OCI-LY1 (cell line): Measurements from ENCODE around the gene TEX14.
A peak's percentile ranks its signal among the peaks of the same experiment; 100 is the strongest.

Source experiments
- H2AFZ ChIP-seq: fragments of 200-600 bp; sonication (generic), shearing (Covaris generic); 2 replicates; pipeline ENCODE4 v1.6.0; 2014; ENCODE audit warnings: antibody characterized with exemption, mild to moderate bottlenecking, low read length
- H3F3A ChIP-seq: fragments of 200-600 bp; sonication (generic), shearing (Covaris generic); 2 replicates; pipeline ENCODE4 v1.6.0; 2014; ENCODE audit warnings: mild to moderate bottlenecking, antibody characterized with exemption, low read length, moderate library complexity; ENCODE audit not compliant: insufficient read depth
- H3K27ac ChIP-seq: fragments of 200-600 bp; sonication (generic); 2 replicates; pipeline ENCODE4 v1.5.1; 2014; ENCODE audit warnings: low read length, mixed run types, mild to moderate bottlenecking, low read depth; ENCODE audit not compliant: poor library complexity, severe bottlenecking
- H3K27me3 ChIP-seq: fragments of 200-600 bp; sonication (generic); 2 replicates; pipeline ENCODE4 v1.6.0; 2014; ENCODE audit warnings: antibody characterized with exemption, mild to moderate bottlenecking, low read length, moderate library complexity; ENCODE audit not compliant: insufficient read depth
- H3K36me3 ChIP-seq: fragments of 200-600 bp; sonication (generic); 2 replicates; pipeline ENCODE4 v1.6.1; 2014; ENCODE audit warnings: mild to moderate bottlenecking, antibody characterized with exemption, low read length, moderate library complexity, mixed read lengths; ENCODE audit not compliant: insufficient read depth
- H3K4me1 ChIP-seq: fragments of 200-600 bp; sonication (generic); 2 replicates; pipeline ENCODE4 v1.5.1; 2014; ENCODE audit warnings: mild to moderate bottlenecking, low read length, moderate library complexity; ENCODE audit not compliant: insufficient read depth, severe bottlenecking
- H3K4me2 ChIP-seq: fragments of 200-600 bp; sonication (generic), shearing (Covaris generic); 2 replicates; pipeline ENCODE4 v1.6.1; 2014; ENCODE audit warnings: low read length
- H3K4me3 ChIP-seq: fragments of 200-600 bp; sonication (generic); 2 replicates; pipeline ENCODE4 v1.5.1; 2014; ENCODE audit warnings: low read length, low read depth, mild to moderate bottlenecking, mixed read lengths; ENCODE audit not compliant: poor library complexity, severe bottlenecking
- H3K79me2 ChIP-seq: fragments of 200-600 bp; shearing (Covaris generic); 2 replicates; pipeline ENCODE4 v1.6.1; 2016; ENCODE audit warnings: mixed run types, low read length, mixed read lengths; ENCODE audit not compliant: insufficient read depth
- H3K9ac ChIP-seq: fragments of 200-600 bp; sonication (generic), shearing (Covaris generic); 2 replicates; pipeline ENCODE4 v1.6.1; 2014; ENCODE audit warnings: mild to moderate bottlenecking, low read length, mixed read lengths
- H3K9me2 ChIP-seq: fragments of 200-600 bp; sonication (generic), shearing (Covaris generic); 2 replicates; pipeline ENCODE4 v1.6.1; 2014; ENCODE audit warnings: low read depth, mild to moderate bottlenecking, low read length, mixed read lengths
- H3K9me3 ChIP-seq: fragments of 200-600 bp; shearing (Covaris generic); 2 replicates; pipeline ENCODE4 v1.6.1; 2014; ENCODE audit warnings: low read length, mixed read lengths
- H4K20me1 ChIP-seq: fragments of 200-600 bp; sonication (generic), shearing (Covaris generic); 2 replicates; pipeline ENCODE4 v1.6.0; 2016; ENCODE audit warnings: mild to moderate bottlenecking, low read length; ENCODE audit not compliant: insufficient read depth
- CTCF ChIP-seq: fragments of 200-600 bp; sonication (generic), shearing (Covaris generic); IDR thresholded peaks from 2 replicates; pipeline ENCODE4 v1.5.1; 2017; ENCODE audit warnings: mild to moderate bottlenecking, antibody characterized with exemption, low read length, moderate library complexity, mixed read lengths
- EZH2 ChIP-seq: fragments of 200-600 bp; sonication (generic), shearing (Covaris generic); IDR thresholded peaks from 2 replicates; pipeline ENCODE4 v1.8.0; 2017; ENCODE audit warnings: borderline replicate concordance, mixed run types, mild to moderate bottlenecking, antibody characterized with exemption, low read length, moderate library complexity, mixed read lengths

TEX14 gene

GRCh38 chr17:58722274-58722673, 30.4 kb upstream of the TEX14 start:
- Histone ChIP-seq H3K4me2 (no peak overlapping the region), H3K79me2 (no peaks in the 10 kb centered on the region), H3K9me3 (no peaks in the 10 kb centered on the region), H3K27ac (no peak overlapping the region), H4K20me1 (no peaks in the 10 kb centered on the region), H3K9ac (no peak overlapping the region), H3K36me3 (peaks cover 41% of the 10 kb centered on the region; the same call in 1 of the 2 replicates), H3K4me3 (no peak overlapping the region), H2AFZ (no peak overlapping the region), H3K4me1 (no peaks in the 10 kb centered on the region), H3K27me3 (no peaks in the 10 kb centered on the region), H3K9me2 (no peaks in the 10 kb centered on the region), H3F3A (no peaks in the 10 kb centered on the region)
- no peak for TF ChIP-seq EZH2
- no peak for TF ChIP-seq CTCF

DNA sequence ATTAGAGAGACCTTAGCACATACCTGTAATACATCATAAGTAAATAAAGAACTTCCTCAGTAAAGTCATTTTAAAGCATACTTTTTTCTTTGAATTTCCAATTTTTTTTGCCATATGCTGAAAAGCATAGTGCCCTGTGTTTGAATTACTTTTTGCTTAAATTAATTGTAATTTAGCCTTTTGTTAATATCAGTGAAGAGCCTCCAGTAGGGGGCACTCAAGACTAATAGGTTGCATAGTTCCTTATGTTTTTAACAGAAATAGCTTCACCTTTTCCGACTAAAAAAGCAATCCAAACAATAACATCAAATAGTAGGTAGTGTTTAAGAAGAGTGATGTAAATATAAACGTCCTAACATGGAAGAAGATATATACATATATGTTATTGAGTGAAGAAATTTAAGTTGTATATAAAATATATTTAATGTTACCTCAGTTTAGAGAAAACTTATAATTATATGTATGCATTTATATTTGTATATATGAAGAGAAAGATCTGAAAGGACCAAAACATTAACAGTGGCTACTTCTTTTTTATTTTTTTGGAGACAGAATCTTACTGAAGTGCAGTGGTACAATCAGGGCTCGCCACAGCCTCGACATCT, 19.2 kb upstream of the TEX14 start:
- H3K27ac ChIP-seq: no peak overlapping the region
- no peak overlapping the region for H3K9ac ChIP-seq
- no peak overlapping the region for H3K4me2 ChIP-seq
- H3K9me3 ChIP-seq: no peaks in the 10 kb centered on the region
- H4K20me1 ChIP-seq: no peaks in the 10 kb centered on the region
- H3K9me2 ChIP-seq: no peaks in the 10 kb centered on the region
- H3F3A ChIP-seq: no peaks in the 10 kb centered on the region
- H3K4me1 ChIP-seq: no peaks in the 10 kb centered on the region
- TF ChIP-seq CTCF (peak; percentile 79), EZH2 (no peak)
- no peak overlapping the region for H2AFZ ChIP-seq
- no peaks in the 10 kb centered on the region for H3K27me3 ChIP-seq
- peaks cover 45% of the 10 kb centered on the region for H3K36me3 ChIP-seq
- no peaks in the 10 kb centered on the region for H3K79me2 ChIP-seq
- no peak overlapping the region for H3K4me3 ChIP-seq

- H3K4me3 ChIP-seq: no peak overlapping the region
- no peaks in the 10 kb centered on the region for H3K27me3 ChIP-seq
- no peaks in the 10 kb centered on the region for H3F3A ChIP-seq
- TF ChIP-seq CTCF (no peak), EZH2 (no peak)
- no peaks in the 10 kb centered on the region for H3K9me2 ChIP-seq
- peaks cover 35% of the 10 kb centered on the region for H3K36me3 ChIP-seq
- no peaks in the 10 kb centered on the region for H3K79me2 ChIP-seq
- no peak overlapping the region for H3K27ac ChIP-seq
- no peaks in the 10 kb centered on the region for H3K9me3 ChIP-seq
- no peaks in the 10 kb centered on the region for H3K4me1 ChIP-seq
- no peaks in the 10 kb centered on the region for H4K20me1 ChIP-seq
- no peak overlapping the region for H3K4me2 ChIP-seq
- H2AFZ ChIP-seq: no peak overlapping the region
- H3K9ac ChIP-seq: no peak overlapping the region
Observed at GRCh38 chr17:58706351-58707140, 14.7 kb upstream of the TEX14 start.
